Nephron progenitor cell (in vitro differentiated cells): ENCODE data around the gene DOLK.
A peak's percentile ranks its signal among the peaks of the same experiment; 100 is the strongest.

Experiments
- DNase-seq: peaks from one replicate; pipeline ENCODE4 v3.0.0; 2021
- H3K27ac Mint-ChIP-seq: 2 replicates; pipeline ENCODE4 v1.8.0; 2021; ENCODE audit warnings: mild to moderate bottlenecking, moderate library complexity, mixed read lengths
- H3K27me3 Mint-ChIP-seq: 2 replicates; pipeline ENCODE4 v1.8.0; 2021; ENCODE audit warnings: mild to moderate bottlenecking, low read depth, mixed read lengths; ENCODE audit not compliant: poor library complexity
- H3K36me3 Mint-ChIP-seq: 2 replicates; pipeline ENCODE4 v1.8.0; 2021; ENCODE audit warnings: low read depth, mixed read lengths
- H3K4me1 Mint-ChIP-seq: 2 replicates; pipeline ENCODE4 v1.8.0; 2021; ENCODE audit warnings: mixed read lengths
- H3K4me3 Mint-ChIP-seq: 2 replicates; pipeline ENCODE4 v1.8.0; 2021; ENCODE audit warnings: mild to moderate bottlenecking, moderate library complexity, mixed read lengths
- H3K9me3 Mint-ChIP-seq: 2 replicates; pipeline ENCODE4 v1.8.0; 2021; ENCODE audit warnings: mild to moderate bottlenecking, moderate library complexity, mixed read lengths
- CTCF ChIP-seq: fragments of 200-600 bp; sonication (generic); IDR thresholded peaks from 2 replicates; pipeline ENCODE4 v1.5.0; 2021; ENCODE audit warnings: antibody characterized with exemption

DOLK gene

GRCh38 chr9:128913048-128913900 lies 34.1 kb downstream of the DOLK start:
- H3K27me3 Mint-ChIP-seq: peaks cover 3% of the 10 kb centered on the region
- TF ChIP-seq CTCF: no peak
- no peak for DNase-seq
- H3K4me3 Mint-ChIP-seq: peak overlapping the region; percentile 40
- H3K27ac Mint-ChIP-seq: peak overlapping the region; percentile 98
- H3K36me3 Mint-ChIP-seq: peaks cover 38% of the 10 kb centered on the region
- H3K4me1 Mint-ChIP-seq: peaks cover 31% of the 10 kb centered on the region
- H3K9me3 Mint-ChIP-seq: no peaks in the 10 kb centered on the region

GRCh38 chr9:128912270-128912853 lies 35.0 kb downstream of the DOLK start:
- TF ChIP-seq CTCF: no peak
- peak overlapping the region; percentile 98 for H3K27ac Mint-ChIP-seq
- H3K4me1 Mint-ChIP-seq: peaks cover 31% of the 10 kb centered on the region
- no peak for DNase-seq
- no peaks in the 10 kb centered on the region for H3K9me3 Mint-ChIP-seq
- H3K36me3 Mint-ChIP-seq: peaks cover 39% of the 10 kb centered on the region
- peaks cover 3% of the 10 kb centered on the region for H3K27me3 Mint-ChIP-seq
- H3K4me3 Mint-ChIP-seq: no peak overlapping the region

- H3K4me3 Mint-ChIP-seq: no peak overlapping the region
- peak overlapping the region; percentile 48 for H3K27ac Mint-ChIP-seq
- peak; percentile 23 for DNase-seq
- no peak for TF ChIP-seq CTCF
- peaks cover 31% of the 10 kb centered on the region for H3K4me1 Mint-ChIP-seq
- peaks cover 3% of the 10 kb centered on the region for H3K27me3 Mint-ChIP-seq
- peaks cover 37% of the 10 kb centered on the region for H3K36me3 Mint-ChIP-seq
- no peaks in the 10 kb centered on the region for H3K9me3 Mint-ChIP-seq
Observed at GRCh38 chr9:128911529-128912035, 35.8 kb downstream of the DOLK start.

- H3K36me3 Mint-ChIP-seq: peaks cover 37% of the 10 kb centered on the region
- no peaks in the 10 kb centered on the region for H3K9me3 Mint-ChIP-seq
- H3K4me3 Mint-ChIP-seq: no peak overlapping the region
- no peak for TF ChIP-seq CTCF
- no peak for DNase-seq
- H3K27me3 Mint-ChIP-seq: peaks cover 3% of the 10 kb centered on the region
- peaks cover 31% of the 10 kb centered on the region for H3K4me1 Mint-ChIP-seq
- H3K27ac Mint-ChIP-seq: peak overlapping the region; percentile 71
Observed at GRCh38 chr9:128910906-128911305, 36.5 kb downstream of the DOLK start.

GRCh38 chr9:128909859-128910258 lies 37.5 kb downstream of the DOLK start:
- TF ChIP-seq CTCF: no peak
- peaks cover 31% of the 10 kb centered on the region for H3K4me1 Mint-ChIP-seq
- no peaks in the 10 kb centered on the region for H3K9me3 Mint-ChIP-seq
- DNase-seq: no peak
- peak overlapping the region; percentile 64 for H3K27ac Mint-ChIP-seq
- peaks cover 3% of the 10 kb centered on the region for H3K27me3 Mint-ChIP-seq
- H3K4me3 Mint-ChIP-seq: no peak overlapping the region
- H3K36me3 Mint-ChIP-seq: peaks cover 37% of the 10 kb centered on the region
